ENCODE data around the gene NRIP1.

- no peak for TF ChIP-seq TCF12 (IDR thresholded peaks at IDR 0.05; ENCODE audit: low read depth)
- TF ChIP-seq RAD21 (IDR thresholded peaks at IDR 0.05; ENCODE audit: low read depth) = no peak
- TF ChIP-seq MAX (IDR thresholded peaks at IDR 0.05) = no peak
- no peak for TF ChIP-seq EP300 (IDR thresholded peaks at IDR 0.05; ENCODE audit: borderline replicate concordance)
- no peak for TF ChIP-seq YY1 (IDR thresholded peaks at IDR 0.05; ENCODE audit: low read depth)
These were observed 19.8 kb downstream of the NRIP1 start for GRCh38 chr21:15045017-15045416.
